Neuronal stem cell (in vitro differentiated cells): ENCODE data around the gene FOXL2.
A peak's percentile ranks its signal among the peaks of the same experiment; 100 is the strongest.

Source experiments
- DNase-seq: peaks from one replicate; pipeline ENCODE4 v3.0.0-alpha.2; 2013; ENCODE audit warnings: low spot score
- H2AFZ ChIP-seq: one replicate; pipeline ENCODE4 v1.6.1; 2013; ENCODE audit warnings: mild to moderate bottlenecking, low read length, inconsistent platforms
- H2AK5ac ChIP-seq: 2 replicates; pipeline ENCODE4 v1.6.1; 2013; ENCODE audit warnings: low read depth, mild to moderate bottlenecking, inconsistent platforms, low read length, moderate library complexity, mixed read lengths
- H2BK120ac ChIP-seq: 2 replicates; pipeline ENCODE4 v1.6.1; 2013; ENCODE audit warnings: low read depth, mild to moderate bottlenecking, inconsistent platforms, low read length, moderate library complexity, mixed read lengths
- H2BK12ac ChIP-seq: one replicate; pipeline ENCODE4 v1.6.1; 2013; ENCODE audit warnings: low read length, inconsistent platforms
- H2BK15ac ChIP-seq: 2 replicates; pipeline ENCODE4 v1.6.1; 2013; ENCODE audit warnings: mild to moderate bottlenecking, low read length, inconsistent platforms, mixed read lengths
- H2BK5ac ChIP-seq: one replicate; pipeline ENCODE4 v1.6.1; 2013; ENCODE audit warnings: inconsistent platforms, mild to moderate bottlenecking, low read length, moderate library complexity
- H3K14ac ChIP-seq: one replicate; pipeline ENCODE4 v1.6.1; 2013; ENCODE audit warnings: low read length, inconsistent platforms
- H3K18ac ChIP-seq: 2 replicates; pipeline ENCODE4 v1.6.1; 2013; ENCODE audit warnings: low read length, inconsistent platforms
- H3K23ac ChIP-seq: 2 replicates; pipeline ENCODE4 v1.6.1; 2013; ENCODE audit warnings: low read depth, mild to moderate bottlenecking, mixed read lengths, low read length, inconsistent platforms; ENCODE audit not compliant: poor library complexity
- H3K27ac ChIP-seq: replicated peaks from 3 replicates; pipeline ENCODE4 v1.5.1; 2013; ENCODE audit warnings: low read length, inconsistent platforms
- H3K27me3 ChIP-seq, 3 experiments: 2 replicates each; pipeline ENCODE4 v1.6.1; 2013; ENCODE audit warnings: low read length in 3 of 3, mild to moderate bottlenecking in 2 of 3, inconsistent platforms in 1 of 3, low read depth in 1 of 3, mixed read lengths in 1 of 3, moderate library complexity in 1 of 3; ENCODE audit not compliant: control insufficient read depth in 3 of 3, insufficient read depth in 3 of 3
- H3K36me3 ChIP-seq, 2 donors: replicated peaks in 1 of 2; 2 replicates each; pipeline ENCODE4 v1.6.1; 2013; ENCODE audit warnings: low read length in 2 of 2; ENCODE audit not compliant: control insufficient read depth in 2 of 2, insufficient read depth in 2 of 2
- H3K4ac ChIP-seq: 2 replicates; pipeline ENCODE4 v1.6.1; 2013; ENCODE audit warnings: inconsistent platforms, mild to moderate bottlenecking, low read length, moderate library complexity
- H3K4me1 ChIP-seq, 2 donors: 1 replicate in 1 of 2; 2 replicates in 1 of 2; pipeline ENCODE4 v1.6.1; 2013; ENCODE audit warnings: low read length in 2 of 2, low read depth in 1 of 2; ENCODE audit not compliant: control insufficient read depth in 2 of 2, insufficient read depth in 1 of 2
- H3K4me2 ChIP-seq: one replicate; pipeline ENCODE4 v1.6.1; 2013; ENCODE audit warnings: mild to moderate bottlenecking, low read length, inconsistent platforms; ENCODE audit not compliant: insufficient read depth, poor library complexity, severe bottlenecking
- H3K4me3 ChIP-seq, 2 donors: 2 replicates each; pipeline ENCODE4 v1.5.1; 2013; ENCODE audit warnings: low read length in 2 of 2, mild to moderate bottlenecking in 2 of 2, inconsistent platforms in 1 of 2, moderate library complexity in 1 of 2
- H3K79me1 ChIP-seq: one replicate; pipeline ENCODE4 v1.6.1; 2013; ENCODE audit warnings: low read depth, mild to moderate bottlenecking, inconsistent platforms, low read length, moderate library complexity
- H3K9ac ChIP-seq: one replicate; pipeline ENCODE4 v1.6.1; 2013; ENCODE audit warnings: mild to moderate bottlenecking, low read depth, low read length, inconsistent platforms; ENCODE audit not compliant: poor library complexity
- H3K9me3 ChIP-seq, 2 donors: replicated peaks in 1 of 2; 2 replicates each; pipeline versions ENCODE3 to v1.6.1; 2013; ENCODE audit warnings: low read length in 2 of 2, mild to moderate bottlenecking in 2 of 2, inconsistent platforms in 1 of 2, low read depth in 1 of 2, mixed read lengths in 1 of 2, moderate library complexity in 1 of 2; ENCODE audit not compliant: control insufficient read depth in 2 of 2, insufficient read depth in 1 of 2
- H4K8ac ChIP-seq: one replicate; pipeline ENCODE4 v1.6.1; 2013; ENCODE audit warnings: low read depth, mild to moderate bottlenecking, inconsistent platforms, low read length, moderate library complexity
- H4K91ac ChIP-seq: one replicate; pipeline ENCODE4 v1.6.1; 2013; ENCODE audit warnings: low read length, low read depth, mild to moderate bottlenecking, inconsistent platforms; ENCODE audit not compliant: poor library complexity
- WGBS, 2 donors: extraction: QIAGEN DNeasy Blood & Tissue Kit; methylation state at CpG; one replicate each; pipeline ENCODE4 v1.1.7; 2013; ENCODE audit warnings: missing lambda C conversion rate in 2 of 2, mixed read lengths in 1 of 2; ENCODE audit not compliant: insufficient read length in 2 of 2, insufficient replicate concordance in 1 of 2; ENCODE audit errors: extremely low coverage in 2 of 2; 5-methylcytosine and 5-hydroxymethylcytosine counted together

FOXL2 gene

DNA sequence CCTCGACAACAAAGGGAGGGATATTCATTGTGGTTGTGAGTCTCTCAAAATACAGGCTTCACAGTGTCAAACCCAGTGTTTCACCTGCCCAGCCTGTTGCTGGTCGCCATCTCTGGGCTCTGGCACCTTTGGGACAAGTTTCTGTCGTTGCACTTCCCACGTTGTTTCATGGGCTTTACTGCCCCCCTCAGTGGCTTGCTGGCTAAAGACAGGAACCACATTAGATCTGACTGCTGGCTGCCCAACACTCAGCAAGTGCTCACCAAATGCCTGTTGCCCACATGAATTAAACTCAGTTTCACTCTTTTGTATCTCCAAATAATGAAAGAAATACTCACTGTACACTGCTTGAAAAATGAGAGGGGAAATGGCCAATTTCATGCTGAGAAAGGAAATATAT lies 27.6 kb downstream of the FOXL2 start:
- Histone ChIP-seq H3K27me3 (peaks cover 0 to 6% (median 2%) of the 10 kb centered on the region in 3 experiments), H4K8ac (no peak overlapping the region), H3K4me3 (peak overlapping the region in 1 of 2 donors; percentile 37), H3K36me3 (no peaks in the 10 kb centered on the region), H3K9ac (no peak overlapping the region), H2BK5ac (no peak overlapping the region), H2AK5ac (no peak overlapping the region), H2AFZ (no peak overlapping the region), H3K79me1 (no peaks in the 10 kb centered on the region), H3K9me3 (no peaks in the 10 kb centered on the region), H2BK12ac (no peak overlapping the region), H4K91ac (no peak overlapping the region), H2BK120ac (no peak overlapping the region), H3K27ac (no peak overlapping the region), H2BK15ac (no peak overlapping the region), H3K4ac (no peak overlapping the region), H3K18ac (no peak overlapping the region), H3K4me2 (no peak overlapping the region), H3K23ac (no peak overlapping the region), H3K14ac (no peak overlapping the region), H3K4me1 (no peaks in the 10 kb centered on the region)
- whole genome bisulfite sequencing, 2 donors: no CpG with 5 or more reads among the region's 4 CpGs
- no peak for DNase-seq

DNA sequence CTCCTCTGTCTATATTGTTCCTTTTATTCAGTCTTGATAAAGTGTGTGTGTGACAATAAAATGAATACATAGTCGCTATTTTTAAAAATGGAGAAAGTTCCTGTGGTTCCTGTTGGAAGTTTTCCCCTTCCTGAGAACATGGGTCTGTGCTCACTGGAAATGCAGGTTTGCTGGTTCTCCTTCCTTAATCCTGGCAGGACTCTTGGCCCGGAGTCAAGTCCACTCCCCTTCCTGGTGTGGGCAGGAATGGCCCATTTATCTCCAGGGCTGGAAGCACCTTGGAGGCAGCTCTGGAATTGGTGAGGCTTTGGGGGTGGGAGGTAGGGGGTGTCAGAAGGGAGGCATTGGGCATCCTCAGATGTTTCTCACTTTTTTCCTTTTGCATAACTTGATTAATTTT lies 30.1 kb downstream of the FOXL2 start:
- H3K27ac ChIP-seq: no peak overlapping the region
- no CpG with 5 or more reads among the region's 2 CpGs for WGBS, 2 donors
- DNase-seq: no peak
- no peak overlapping the region for H3K9ac ChIP-seq
- H3K23ac ChIP-seq: no peak overlapping the region
- no peaks in the 10 kb centered on the region for H3K36me3 ChIP-seq
- no peaks in the 10 kb centered on the region for H3K79me1 ChIP-seq
- no peak overlapping the region for H3K4me2 ChIP-seq
- no peak overlapping the region for H2BK12ac ChIP-seq
- no peaks in the 10 kb centered on the region for H3K9me3 ChIP-seq
- H2BK15ac ChIP-seq: no peak overlapping the region
- no peak overlapping the region for H2AK5ac ChIP-seq
- no peak overlapping the region for H2AFZ ChIP-seq
- H3K4me3 ChIP-seq: no peak overlapping the region
- no peak overlapping the region for H2BK5ac ChIP-seq
- no peak overlapping the region for H4K8ac ChIP-seq
- H3K27me3 ChIP-seq: peaks cover 0 to 6% (median 2%) of the 10 kb centered on the region in 3 experiments
- H3K14ac ChIP-seq: no peak overlapping the region
- H3K18ac ChIP-seq: no peak overlapping the region
- H4K91ac ChIP-seq: no peak overlapping the region
- H2BK120ac ChIP-seq: no peak overlapping the region
- H3K4ac ChIP-seq: no peak overlapping the region
- H3K4me1 ChIP-seq: no peaks in the 10 kb centered on the region

DNA sequence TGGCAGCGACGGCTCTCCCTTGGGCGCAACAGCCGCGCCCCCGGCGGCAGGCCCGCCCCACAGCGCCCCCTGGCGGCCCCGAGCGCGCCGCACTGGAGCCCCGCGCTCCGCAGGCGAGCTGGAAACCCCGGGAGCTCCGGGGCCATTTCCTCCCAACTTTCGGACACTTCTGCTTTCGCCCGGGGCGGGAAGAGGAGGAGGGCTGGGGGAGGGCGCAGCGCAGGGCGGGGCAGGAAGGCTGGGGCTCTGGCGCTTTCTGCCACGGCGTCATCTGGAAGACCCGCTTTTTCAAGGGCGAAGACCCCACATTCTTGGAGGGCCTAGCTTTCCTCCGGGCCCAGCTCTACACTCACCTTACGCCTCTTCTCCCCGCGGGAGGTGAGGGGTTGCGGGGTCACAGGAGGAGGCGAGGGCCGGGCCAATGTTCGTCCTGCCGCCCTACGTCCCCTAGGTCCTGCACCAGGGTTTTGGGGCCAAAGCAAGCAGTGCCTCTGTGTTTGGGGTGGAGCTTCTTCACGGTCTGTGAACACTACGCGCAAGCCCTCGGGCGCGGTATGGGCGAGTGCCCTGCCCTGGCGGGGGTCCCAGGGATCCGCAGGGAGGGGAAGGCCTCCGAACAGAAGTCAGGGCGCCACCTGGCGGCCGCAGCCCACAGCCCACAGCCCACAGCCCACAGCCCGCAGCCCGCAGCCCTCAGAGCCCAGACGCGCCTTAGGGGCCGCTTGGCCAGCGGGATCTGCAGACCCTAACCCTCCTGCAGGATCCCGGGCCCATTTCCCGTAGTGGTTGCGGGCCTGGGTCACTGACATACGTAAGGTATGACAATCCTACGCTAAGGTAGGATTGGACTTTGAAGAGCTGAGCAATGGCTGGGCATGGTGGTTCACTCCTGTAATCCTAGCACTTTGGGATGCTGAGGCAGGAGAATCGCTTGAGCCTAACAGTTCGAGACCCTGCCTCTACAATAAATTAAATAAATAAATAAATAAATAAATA lies 31.1 kb downstream of the FOXL2 start:
- peak overlapping the region; percentile 54 for H3K27ac ChIP-seq
- peak overlapping the region; percentile 87 for H3K9ac ChIP-seq

DNA sequence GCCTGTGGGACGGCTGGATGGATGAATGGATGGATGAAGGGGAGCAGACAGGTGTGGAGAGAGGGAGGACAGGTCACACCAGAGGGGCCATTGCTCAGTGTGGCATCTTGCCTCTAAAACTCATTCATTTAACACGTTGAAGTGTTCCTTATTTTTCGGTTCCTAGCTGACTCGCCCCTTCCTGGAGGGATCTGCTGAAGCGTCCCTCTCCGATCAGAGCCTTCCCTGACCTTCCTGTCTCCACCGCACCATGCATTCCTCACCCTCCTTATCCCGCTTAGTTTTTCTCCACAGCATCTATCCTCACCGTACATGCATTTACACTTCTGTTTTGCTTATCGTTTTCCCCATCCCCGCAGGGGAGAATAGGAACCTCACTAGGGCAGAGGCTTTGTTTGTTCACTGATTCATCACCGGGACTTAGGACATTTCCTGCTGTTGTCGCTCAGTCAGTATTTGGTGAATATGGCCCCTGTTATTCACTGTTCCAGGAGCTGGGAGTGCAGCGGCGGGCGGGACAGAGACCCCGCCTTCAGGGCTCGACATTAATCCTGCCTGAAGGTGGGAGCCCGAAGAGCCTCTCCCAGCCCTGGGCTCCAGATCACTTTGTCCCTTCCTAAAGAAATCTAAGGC lies 32.0 kb downstream of the FOXL2 start:
- no peak overlapping the region for H3K27ac ChIP-seq
- H3K14ac ChIP-seq: no peak overlapping the region
- no peak overlapping the region for H2BK12ac ChIP-seq
- H2BK15ac ChIP-seq: no peak overlapping the region
- DNase-seq: no peak
- H2BK5ac ChIP-seq: no peak overlapping the region
- no peak overlapping the region for H3K23ac ChIP-seq
- peak overlapping the region; percentile 70 to 79 for H3K4me3 ChIP-seq
- no peaks in the 10 kb centered on the region for H3K9me3 ChIP-seq
- H2BK120ac ChIP-seq: no peak overlapping the region
- no CpG with 5 or more reads among the region's 19 CpGs for WGBS, 2 donors
- H3K4me2 ChIP-seq: peak overlapping the region; percentile 88
- H3K9ac ChIP-seq: peak overlapping the region; percentile 50
- H3K27me3 ChIP-seq: peaks cover 0 to 6% (median 2%) of the 10 kb centered on the region in 3 experiments
- no peaks in the 10 kb centered on the region for H3K4me1 ChIP-seq
- H4K91ac ChIP-seq: no peak overlapping the region
- H4K8ac ChIP-seq: no peak overlapping the region
- H3K79me1 ChIP-seq: no peaks in the 10 kb centered on the region
- no peaks in the 10 kb centered on the region for H3K36me3 ChIP-seq
- H3K4ac ChIP-seq: no peak overlapping the region
- no peak overlapping the region for H2AK5ac ChIP-seq
- peak overlapping the region; percentile 6 for H3K18ac ChIP-seq
- H2AFZ ChIP-seq: peak overlapping the region; percentile 99

More for the DNA sequence above, 31.1 kb downstream of the FOXL2 start:
- no CpG with 5 or more reads among the region's 68 CpGs for WGBS, 2 donors
- peak overlapping the region; percentile 98 for H3K18ac ChIP-seq
- H3K4me2 ChIP-seq: peak overlapping the region; percentile 88
- H2AFZ ChIP-seq: peak overlapping the region; percentile 99
- H3K9me3 ChIP-seq: no peaks in the 10 kb centered on the region
- peak overlapping the region; percentile 94 for H3K23ac ChIP-seq
- H3K4ac ChIP-seq: peak overlapping the region; percentile 93
- no peak overlapping the region for H3K14ac ChIP-seq
- H3K36me3 ChIP-seq: no peaks in the 10 kb centered on the region
- H3K27me3 ChIP-seq: peaks cover 0 to 6% (median 2%) of the 10 kb centered on the region in 3 experiments
- no peaks in the 10 kb centered on the region for H3K79me1 ChIP-seq
- H2AK5ac ChIP-seq: no peak overlapping the region
- H3K4me1 ChIP-seq: no peaks in the 10 kb centered on the region
- H2BK12ac ChIP-seq: no peak overlapping the region
- peak overlapping the region; percentile 79 to 96 for H3K4me3 ChIP-seq
- no peak overlapping the region for H2BK15ac ChIP-seq
- no peak overlapping the region for H4K91ac ChIP-seq
- H4K8ac ChIP-seq: no peak overlapping the region
- no peak overlapping the region for H2BK120ac ChIP-seq
- DNase-seq: peak; percentile 87
- no peak overlapping the region for H2BK5ac ChIP-seq
